BLaER1 treated with 17β-estradiol and CSF1 and Interleukin-3, amounts not matched to agents 10 nM and 100 nM (cell line): Measurements from ENCODE around the gene IGSF8.
A peak's percentile ranks its signal among the peaks of the same experiment; 100 is the strongest.

Experiments used
- H3K27ac ChIP-seq, 11 experiments: shearing (Covaris generic); formaldehyde crosslinking; 2 replicates each; pipeline ENCODE4 v1.8.1; 2022
- H3K27me3 ChIP-seq, 11 experiments: shearing (Covaris generic); formaldehyde crosslinking; 2 replicates each; pipeline ENCODE4 v1.8.1; 2022
- H3K36me3 ChIP-seq, 11 experiments: shearing (Covaris generic); formaldehyde crosslinking; 2 replicates each; pipeline ENCODE4 v1.8.1; 2022
- H3K4me1 ChIP-seq, 10 experiments: shearing (Covaris generic); formaldehyde crosslinking; 2 replicates each; pipeline ENCODE4 v1.8.1; 2022
- H3K4me2 ChIP-seq, 11 experiments: shearing (Covaris generic); formaldehyde crosslinking; 2 replicates each; pipeline ENCODE4 v1.8.1; 2022
- H3K4me3 ChIP-seq, 10 experiments: shearing (Covaris generic); formaldehyde crosslinking; 2 replicates each; pipeline ENCODE4 v1.8.1; 2022
- H3K9ac ChIP-seq, 11 experiments: shearing (Covaris generic); formaldehyde crosslinking; 2 replicates each; pipeline ENCODE4 v1.8.1; 2022
- H3K9me3 ChIP-seq, 11 experiments: shearing (Covaris generic); formaldehyde crosslinking; replicated peaks in 1 of 11; 2 replicates each; pipeline ENCODE4 v1.8.1; 2022
- H4K20me1 ChIP-seq, 11 experiments: shearing (Covaris generic); formaldehyde crosslinking; 2 replicates each; pipeline ENCODE4 v1.8.1; 2022
- Cebpa-rat ChIP-seq, 11 experiments: shearing (Covaris generic); IDR thresholded peaks; 2 replicates each; pipeline ENCODE4 v1.8.1; 2022

IGSF8 gene

DNA sequence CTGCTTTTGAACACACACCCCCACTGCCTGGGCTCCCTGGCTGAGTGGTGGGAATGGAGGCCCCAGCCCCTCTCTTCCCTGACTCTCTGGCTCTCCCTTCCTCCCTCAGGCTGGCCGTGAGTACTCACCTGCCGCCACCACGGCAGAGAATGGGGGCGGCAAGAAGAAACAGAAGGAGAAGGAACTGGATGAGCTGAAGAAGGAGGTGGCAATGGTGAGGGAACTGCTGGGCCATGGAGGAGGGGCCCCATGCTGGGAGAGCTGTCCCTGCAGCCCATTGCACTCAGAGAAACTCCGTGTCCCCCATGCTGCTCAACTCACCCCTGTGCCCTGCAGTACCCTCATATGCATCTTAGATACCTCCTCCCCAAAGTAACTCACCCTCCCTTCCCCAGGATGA lies 22.4 kb upstream of the IGSF8 start:
- no peaks in the 10 kb centered on the region for H4K20me1 ChIP-seq
- H3K9ac ChIP-seq, result no peak overlapping the region
- H3K36me3 ChIP-seq, result no peaks in the 10 kb centered on the region
- no peak overlapping the region for H3K4me3 ChIP-seq
- no peaks in the 10 kb centered on the region for H3K9me3 ChIP-seq
- peaks cover 6 to 10% (median 8%) of the 10 kb centered on the region in 10 experiments; a peak in 15 of 20 replicates for H3K4me1 ChIP-seq
- H3K27ac ChIP-seq, result no peak overlapping the region
- no peaks in the 10 kb centered on the region for H3K27me3 ChIP-seq
- H3K4me2 ChIP-seq, result no peak overlapping the region
- no peak for TF ChIP-seq Cebpa-rat (IDR thresholded peaks at IDR 0.05)

- Histone ChIP-seq H3K4me2 (peak overlapping the region in 8 of 11 experiments; percentile 6 to 39 (median 32); a peak in 10 of 22 replicates), H3K36me3 (no peaks in the 10 kb centered on the region), H3K9ac (no peak overlapping the region), H4K20me1 (no peaks in the 10 kb centered on the region), H3K4me1 (peaks cover 6 to 23% (median 16%) of the 10 kb centered on the region in 10 experiments; a peak in 17 of 20 replicates), H3K27ac (no peak overlapping the region), H3K4me3 (no peak overlapping the region), H3K27me3 (no peaks in the 10 kb centered on the region), H3K9me3 (no peaks in the 10 kb centered on the region)
- TF ChIP-seq Cebpa-rat (IDR thresholded peaks at IDR 0.05), result no peak
Measured at GRCh38 chr1:160118928-160119327, 20.5 kb upstream of the IGSF8 start.

GRCh38 chr1:160117709-160118183 lies 19.3 kb upstream of the IGSF8 start:
- H3K27ac ChIP-seq, result no peak overlapping the region
- no peaks in the 10 kb centered on the region for H3K36me3 ChIP-seq
- no peaks in the 10 kb centered on the region for H3K27me3 ChIP-seq
- no peaks in the 10 kb centered on the region for H4K20me1 ChIP-seq
- no peak overlapping the region for H3K4me3 ChIP-seq
- H3K4me1 ChIP-seq, result peaks cover 6 to 35% (median 27%) of the 10 kb centered on the region in 10 experiments; a peak in 17 of 20 replicates
- H3K9ac ChIP-seq, result no peak overlapping the region
- H3K4me2 ChIP-seq, result no peak overlapping the region
- 0 out of 22 replicates have a peak, but pooled peaks of 1 of the 11 experiments have one; percentile 0 for TF ChIP-seq Cebpa-rat (IDR thresholded peaks at IDR 0.05)
- H3K9me3 ChIP-seq, result no peaks in the 10 kb centered on the region

GRCh38 chr1:160117300-160117699 lies 18.9 kb upstream of the IGSF8 start:
- Histone ChIP-seq H3K4me1 (peaks cover 6 to 39% (median 32%) of the 10 kb centered on the region in 10 experiments; a peak in 17 of 20 replicates), H3K27me3 (no peaks in the 10 kb centered on the region), H3K4me2 (no peak overlapping the region), H3K9ac (no peak overlapping the region), H3K4me3 (no peak overlapping the region), H3K36me3 (no peaks in the 10 kb centered on the region), H4K20me1 (no peaks in the 10 kb centered on the region), H3K9me3 (no peaks in the 10 kb centered on the region), H3K27ac (no peak overlapping the region)
- 0 out of 22 replicates have a peak, but pooled peaks of 1 of the 11 experiments have one; percentile 22 for TF ChIP-seq Cebpa-rat (IDR thresholded peaks at IDR 0.05)

- Histone ChIP-seq H3K27ac (no peak overlapping the region), H3K4me1 (peaks cover 6 to 47% (median 39%) of the 10 kb centered on the region in 10 experiments; a peak in 17 of 20 replicates), H3K9ac (no peak overlapping the region), H3K9me3 (no peaks in the 10 kb centered on the region), H3K36me3 (no peaks in the 10 kb centered on the region), H3K27me3 (no peaks in the 10 kb centered on the region), H3K4me2 (0 out of 22 replicates have a peak overlapping the region, but pooled peaks of 1 of the 11 experiments have one; percentile 41), H4K20me1 (no peaks in the 10 kb centered on the region), H3K4me3 (no peak overlapping the region)
- no peak for TF ChIP-seq Cebpa-rat (IDR thresholded peaks at IDR 0.05)
Measured at GRCh38 chr1:160116283-160117147, 18.1 kb upstream of the IGSF8 start.

- no peak for TF ChIP-seq Cebpa-rat (IDR thresholded peaks at IDR 0.05)
- Histone ChIP-seq H3K9ac (no peak within 1 kb of the TSS), H3K36me3 (no peaks in the 10 kb centered on the region), H3K4me3 (no peak within 1 kb of the TSS), H3K4me1 (peaks cover 6 to 55% (median 40%) of the 10 kb centered on the region in 10 experiments; a peak in 17 of 20 replicates), H3K9me3 (no peaks in the 10 kb centered on the region), H3K27ac (no peak within 1 kb of the TSS), H4K20me1 (no peaks in the 10 kb centered on the region), H3K4me2 (peak within 1 kb of the TSS in 7 of 11 experiments; percentile 15 to 67 (median 40); a peak in 11 of 22 replicates), H3K27me3 (no peaks in the 10 kb centered on the region)
Measured at GRCh38 chr1:160115545-160116282, 17.3 kb upstream of the IGSF8 start, which contains the start of gene ATP1A2. Gene ATP1A2 (plus strand): TSS chr1:160115759. CDS start chr1:160115862, 103 bp downstream.

DNA sequence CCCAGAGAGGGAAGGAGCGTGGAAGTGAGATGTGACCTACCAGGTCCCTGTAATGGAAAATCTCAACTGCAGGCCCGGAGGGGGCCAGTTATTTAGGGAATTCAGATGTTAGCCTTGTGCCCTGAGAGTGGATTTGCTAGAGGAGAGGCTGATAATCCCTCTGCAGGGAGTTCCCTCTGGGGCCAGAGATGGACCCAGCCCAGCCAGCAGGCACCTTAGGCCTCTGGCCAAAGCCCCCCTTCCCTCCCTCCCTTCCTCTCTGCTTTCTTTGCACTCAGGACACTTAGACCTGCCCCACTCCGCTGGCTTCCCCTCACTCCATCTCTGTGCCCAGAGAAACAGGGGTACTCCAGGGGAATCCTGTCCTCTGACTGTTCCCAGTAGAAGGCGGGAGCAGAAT lies 15.7 kb upstream of the IGSF8 start:
- H3K4me1 ChIP-seq, result peaks cover 2 to 64% (median 41%) of the 10 kb centered on the region in 10 experiments; a peak in 17 of 20 replicates
- no peaks in the 10 kb centered on the region for H3K27me3 ChIP-seq
- no peaks in the 10 kb centered on the region for H4K20me1 ChIP-seq
- H3K9ac ChIP-seq, result no peak overlapping the region
- TF ChIP-seq Cebpa-rat (IDR thresholded peaks at IDR 0.05), result no peak
- H3K9me3 ChIP-seq, result no peaks in the 10 kb centered on the region
- no peak overlapping the region for H3K27ac ChIP-seq
- H3K4me3 ChIP-seq, result no peak overlapping the region
- H3K4me2 ChIP-seq, result peak overlapping the region in 6 of 11 experiments; percentile 67 to 78 (median 72); a peak in 8 of 22 replicates
- H3K36me3 ChIP-seq, result no peaks in the 10 kb centered on the region

GRCh38 chr1:160113407-160113806 lies 15.0 kb upstream of the IGSF8 start:
- Histone ChIP-seq H3K4me3 (no peak overlapping the region), H3K36me3 (no peaks in the 10 kb centered on the region), H4K20me1 (no peaks in the 10 kb centered on the region), H3K9me3 (no peaks in the 10 kb centered on the region), H3K4me1 (peaks cover 0 to 70% (median 40%) of the 10 kb centered on the region in 10 experiments; a peak in 16 of 20 replicates), H3K27ac (no peak overlapping the region), H3K27me3 (no peaks in the 10 kb centered on the region), H3K4me2 (peak overlapping the region in 8 of 11 experiments; percentile 52 to 78 (median 72); a peak in 14 of 22 replicates), H3K9ac (no peak overlapping the region)
- TF ChIP-seq Cebpa-rat (IDR thresholded peaks at IDR 0.05), result no peak
